Stimulated activated CD8-positive, alpha-beta memory T cell treated with anti-CD3 and anti-CD28 coated beads, Interleukin-4, amount 100 ng/mL, for 48 hours (primary cell): Measurements from ENCODE around the gene EHD2.
"Not testable (repeated sequence)": the region's sequence is repeated elsewhere in the genome, so short reads cannot be mapped to it uniquely, and the experiment has no call there.

Experiments used
- DNase-seq: peaks from one replicate; pipeline ENCODE4 v3.0.0-alpha.2; 2020

Gene EHD2

DNA sequence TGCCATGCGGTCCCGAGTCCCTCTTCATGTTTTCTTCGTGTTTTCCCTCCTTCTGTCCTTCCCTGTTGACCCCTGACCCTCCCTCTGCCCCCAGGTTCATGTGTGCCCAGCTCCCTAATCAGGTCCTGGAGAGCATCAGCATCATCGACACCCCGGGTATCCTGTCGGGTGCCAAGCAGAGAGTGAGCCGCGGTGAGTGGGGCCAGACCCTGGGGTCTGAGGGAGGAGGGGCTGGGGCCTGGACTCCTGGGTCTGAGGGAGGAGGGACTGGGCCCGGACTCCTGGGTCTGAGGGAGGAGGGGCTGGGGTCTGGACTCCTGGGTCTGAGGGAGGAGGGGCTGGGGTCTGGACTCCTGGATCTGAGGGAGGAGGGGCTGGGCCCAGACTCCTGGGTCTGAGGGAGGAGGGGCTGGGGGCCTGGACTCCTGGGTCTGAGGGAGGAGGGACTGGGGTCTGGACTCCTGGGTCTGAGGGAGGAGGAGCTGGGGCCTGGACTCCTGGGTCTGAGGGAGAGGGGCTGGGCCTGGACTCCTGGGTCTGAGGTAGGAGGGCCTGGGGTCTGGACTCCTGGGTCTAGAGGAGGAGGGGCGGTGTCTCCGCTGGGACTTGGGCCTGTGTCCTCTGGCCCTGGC is 5.3 kb downstream of the EHD2 start:
- not testable (repeated sequence) for DNase-seq

GRCh38 chr19:47719047-47719859 is 6.0 kb downstream of the EHD2 start:
- no peak for DNase-seq

DNA sequence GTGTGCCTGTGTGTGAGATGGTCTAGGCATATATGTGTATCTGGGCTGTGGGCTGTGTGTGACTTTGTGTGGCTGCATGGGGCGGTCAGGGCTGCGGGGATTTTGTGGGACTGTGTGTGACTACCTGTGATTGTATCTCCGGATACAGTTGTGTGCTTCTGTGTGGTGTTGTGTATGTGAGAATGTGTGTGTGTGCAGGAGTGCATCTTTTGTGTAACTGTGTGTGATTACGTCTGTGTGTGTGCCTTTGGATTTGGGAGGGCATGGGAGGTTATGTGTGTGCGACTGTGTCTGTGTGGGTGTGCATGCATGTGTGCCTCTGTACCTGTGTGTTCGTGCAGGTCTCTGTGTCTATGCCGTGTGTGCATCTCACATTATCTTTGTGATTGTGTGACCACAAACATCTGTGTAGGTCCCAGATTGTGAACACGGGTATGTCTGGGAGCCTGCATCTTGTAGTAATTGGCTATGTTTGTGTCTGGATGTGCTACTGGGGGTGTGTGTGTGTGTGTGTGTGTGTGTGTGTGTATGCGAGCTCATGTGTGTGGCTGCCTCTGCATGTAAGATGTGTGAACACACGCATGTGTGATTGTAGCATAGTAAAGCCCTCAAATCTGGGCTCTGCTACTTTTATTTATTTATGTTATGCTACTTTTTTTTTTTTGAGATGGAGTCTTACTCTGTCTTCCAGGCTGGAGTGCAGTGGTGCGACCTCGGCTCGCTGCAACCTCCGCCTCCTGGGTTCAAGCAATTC is 7.6 kb downstream of the EHD2 start:
- no peak for DNase-seq

DNA sequence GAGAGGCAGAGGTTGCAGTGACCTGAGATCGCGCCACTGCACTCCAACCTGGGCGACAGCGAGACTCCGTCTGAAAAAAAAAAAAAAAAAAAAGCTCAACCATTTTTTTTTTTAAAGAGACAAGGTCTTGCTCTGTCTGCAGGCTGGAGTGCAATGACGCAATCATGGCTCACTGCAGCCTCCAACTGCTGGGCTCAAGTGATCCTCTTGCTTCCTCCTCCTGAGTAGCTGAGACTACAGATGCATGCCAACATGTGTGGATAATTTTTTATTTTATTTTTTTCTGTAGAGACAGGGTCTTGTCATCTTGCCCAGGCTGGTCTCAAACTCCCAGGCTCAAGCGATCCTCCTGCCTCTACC is 10.3 kb downstream of the EHD2 start:
- DNase-seq, result peak; percentile 47

DNA sequence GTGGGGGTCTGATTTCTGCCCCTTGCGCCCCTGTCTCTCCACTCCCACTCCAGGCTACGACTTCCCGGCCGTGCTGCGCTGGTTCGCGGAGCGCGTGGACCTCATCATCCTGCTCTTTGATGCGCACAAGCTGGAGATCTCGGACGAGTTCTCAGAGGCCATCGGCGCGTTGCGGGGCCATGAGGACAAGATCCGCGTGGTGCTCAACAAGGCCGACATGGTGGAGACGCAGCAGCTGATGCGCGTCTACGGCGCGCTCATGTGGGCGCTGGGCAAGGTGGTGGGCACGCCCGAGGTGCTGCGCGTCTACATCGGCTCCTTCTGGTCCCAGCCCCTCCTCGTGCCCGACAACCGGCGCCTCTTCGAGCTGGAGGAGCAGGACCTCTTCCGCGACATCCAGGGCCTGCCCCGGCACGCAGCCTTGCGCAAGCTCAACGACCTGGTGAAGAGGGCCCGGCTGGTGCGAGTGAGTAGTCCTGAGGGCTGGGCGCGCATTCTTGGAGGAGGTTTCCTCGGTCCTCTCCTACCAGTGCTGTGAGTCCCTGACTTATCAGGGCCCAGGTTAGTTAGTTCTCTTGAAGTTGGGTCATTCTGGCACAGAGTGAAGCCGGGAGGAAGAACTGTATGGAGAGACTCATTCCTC is 12.7 kb downstream of the EHD2 start:
- DNase-seq, result no peak

- no peak for DNase-seq
Observed at GRCh38 chr19:47726467-47726866, 13.2 kb downstream of the EHD2 start.

GRCh38 chr19:47728295-47728694 is 15.1 kb downstream of the EHD2 start:
- not testable (repeated sequence) for DNase-seq

DNA sequence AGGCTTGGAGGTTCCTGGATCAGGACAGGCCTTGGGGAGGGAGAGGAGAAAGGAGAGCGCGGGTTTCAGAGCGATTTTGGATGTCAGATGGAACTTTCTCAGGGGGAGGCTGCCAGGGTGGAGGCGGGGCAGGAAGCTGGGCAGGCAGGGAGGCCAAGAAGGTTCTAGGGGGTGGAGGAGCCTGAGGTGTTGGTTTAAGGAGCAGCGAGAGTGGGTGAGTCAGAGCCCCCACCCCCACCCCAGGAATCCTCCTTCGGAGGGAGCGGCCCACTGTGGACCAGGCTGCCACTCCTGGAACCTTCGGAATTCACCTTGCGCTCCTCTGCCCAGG is 16.2 kb downstream of the EHD2 start:
- peak; percentile 47 for DNase-seq

DNA sequence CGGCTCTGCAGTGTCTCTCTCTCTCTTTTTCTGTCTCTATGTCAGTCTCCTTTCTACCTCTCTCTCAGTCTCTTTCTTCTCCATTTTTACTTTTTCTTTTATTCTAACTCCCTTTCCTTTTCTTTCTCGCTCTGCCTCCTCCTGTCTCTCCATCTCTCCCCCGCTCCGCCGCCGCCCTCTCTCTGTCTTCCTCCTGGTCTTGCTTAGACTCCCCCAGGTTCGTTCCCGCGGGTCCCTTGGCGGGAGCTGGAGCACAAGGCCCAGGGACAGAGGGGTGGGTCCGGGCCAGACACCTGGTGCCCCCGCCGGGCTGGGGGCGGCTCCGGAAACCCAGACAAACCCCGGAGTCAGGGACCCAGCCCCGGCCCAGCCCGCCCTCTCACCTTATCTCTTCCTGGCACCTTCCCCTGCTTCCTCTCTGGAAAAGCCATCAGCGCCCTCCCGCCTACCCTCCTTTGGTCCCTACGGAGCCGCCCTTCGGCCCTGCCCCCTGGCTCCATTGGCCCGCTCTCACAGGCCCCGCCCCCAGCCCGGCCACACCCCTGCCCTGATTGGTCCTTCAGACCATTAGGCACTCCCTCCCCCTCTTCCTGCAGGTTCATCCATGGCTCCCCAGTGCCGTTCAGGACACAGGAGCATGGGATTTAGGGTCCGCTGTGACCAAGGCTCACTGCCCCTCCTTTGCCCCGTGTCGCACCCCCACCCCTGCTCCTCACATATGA is 16.7 kb downstream of the EHD2 start:
- peak; percentile 85 for DNase-seq

GRCh38 chr19:47730521-47730889 is 17.3 kb downstream of the EHD2 start:
- DNase-seq, result no peak

- no peak for DNase-seq
Observed at GRCh38 chr19:47730910-47731309, 17.7 kb downstream of the EHD2 start.

- DNase-seq, result no peak
Observed at GRCh38 chr19:47735131-47735530, 21.9 kb downstream of the EHD2 start.

GRCh38 chr19:47740866-47741519 is 27.8 kb downstream of the EHD2 start:
- DNase-seq, result no peak

DNA sequence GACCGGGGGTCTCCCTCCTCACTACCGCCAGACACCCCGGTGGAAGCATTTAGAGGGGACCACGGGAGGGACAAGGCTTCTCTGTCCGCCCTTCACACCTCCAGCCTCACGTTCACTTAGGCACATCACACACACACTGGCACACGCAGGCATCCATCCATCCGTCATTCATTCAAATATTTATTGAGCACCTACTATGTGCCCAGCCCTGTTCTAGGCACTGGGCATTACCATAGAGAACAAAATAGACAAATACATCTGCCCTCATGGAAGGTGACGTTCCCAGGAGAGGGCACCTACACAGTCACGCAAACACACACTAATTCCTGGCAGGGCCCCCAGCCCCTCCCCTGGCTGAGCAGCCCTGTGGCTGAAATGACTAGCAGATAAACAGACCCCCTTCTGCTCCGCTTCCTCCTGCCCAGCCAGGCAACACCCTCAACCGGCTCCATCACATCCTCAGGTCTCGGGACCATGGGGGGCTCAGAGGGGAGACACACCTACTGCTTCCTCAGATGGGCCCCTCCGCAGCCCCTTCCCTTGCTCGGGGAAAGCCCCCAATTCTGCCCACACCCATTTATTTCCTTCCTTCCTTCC is 28.4 kb downstream of the EHD2 start:
- DNase-seq, result no peak

DNA sequence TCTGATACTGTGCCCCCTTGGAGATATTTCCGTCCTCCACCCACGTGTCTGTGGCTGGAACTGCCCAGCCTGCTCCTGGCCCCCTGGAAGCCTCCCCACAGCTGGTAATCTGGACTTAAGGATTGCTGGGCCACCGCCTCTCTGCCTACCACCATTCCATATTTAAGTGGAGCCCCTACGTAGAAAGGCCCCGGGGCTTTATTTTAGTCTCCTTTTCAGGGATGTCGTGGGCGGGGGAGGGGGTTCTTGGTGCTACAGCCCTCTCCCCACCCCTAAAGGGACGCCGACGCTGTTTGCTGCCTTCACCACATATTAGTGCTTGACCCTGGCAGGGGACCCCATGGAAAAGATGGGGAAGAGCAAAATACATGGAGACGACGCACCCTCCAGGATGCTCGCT is 29.4 kb downstream of the EHD2 start:
- DNase-seq, result no peak

DNA sequence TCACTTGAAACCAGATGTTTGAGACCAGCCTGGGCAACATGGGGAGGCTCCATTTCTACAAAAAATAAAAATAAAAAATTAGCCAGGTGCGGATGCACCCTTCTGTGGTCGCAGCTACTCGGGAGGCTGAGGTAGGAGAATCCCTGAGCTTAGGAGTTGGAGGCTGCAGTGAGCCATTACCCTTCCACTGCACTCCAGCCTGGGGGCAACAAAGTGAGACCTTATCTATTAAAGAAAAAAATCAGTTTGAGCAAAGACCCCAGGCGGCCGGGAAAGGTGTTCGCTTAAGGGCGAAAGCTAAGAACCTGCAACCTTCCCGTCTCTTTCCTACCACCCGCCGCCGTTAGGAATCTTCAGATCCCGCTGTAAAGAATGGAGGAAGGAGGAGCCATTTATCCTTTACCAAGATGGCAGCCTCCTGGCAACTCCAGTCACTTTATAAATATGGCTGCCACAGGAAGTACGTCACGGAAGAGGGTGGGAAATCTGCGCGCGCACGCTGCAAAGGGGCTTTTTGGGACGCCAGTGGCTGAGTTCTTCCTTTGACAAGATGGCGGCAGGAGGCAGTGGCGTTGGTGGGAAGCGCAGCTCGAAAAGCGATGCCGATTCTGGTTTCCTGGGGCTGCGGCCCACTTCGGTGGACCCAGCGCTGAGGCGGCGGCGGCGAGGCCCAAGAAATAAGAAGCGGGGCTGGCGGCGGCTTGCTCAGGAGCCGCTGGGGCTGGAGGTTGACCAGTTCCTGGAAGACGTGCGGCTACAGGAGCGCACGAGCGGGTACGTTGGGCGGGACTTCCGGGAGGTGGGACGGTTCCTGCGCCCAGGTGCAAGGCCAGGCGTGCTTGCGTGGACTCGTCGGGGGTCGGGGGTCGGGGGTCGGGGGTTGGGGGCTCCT is 32.0 kb downstream of the EHD2 start, which contains the start of gene NOP53:
Gene NOP53, plus strand, starts transcription at position 537 of the 892 bp plus-strand sequence. Its CDS starts 14 bp downstream, at position 551.
- DNase-seq, result peak; percentile 98

DNA sequence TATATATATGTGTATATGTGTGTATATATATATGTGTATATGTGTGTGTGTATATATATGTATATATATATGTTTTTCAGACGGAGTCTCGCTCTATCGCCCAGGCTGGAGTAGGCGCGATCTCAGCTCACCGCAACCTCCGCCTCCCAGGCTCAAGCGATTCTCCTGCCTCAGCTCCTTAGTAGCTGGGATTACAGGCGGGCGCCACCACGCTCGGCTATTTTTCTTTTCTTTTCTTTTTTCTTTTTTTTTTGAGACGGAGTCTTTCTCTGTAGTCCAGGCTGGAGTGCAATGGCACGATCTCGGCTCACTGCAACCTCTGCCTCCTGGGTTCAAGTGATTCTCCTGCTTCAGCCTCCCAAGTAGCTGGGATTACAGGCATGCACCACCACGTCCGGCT is 32.9 kb downstream of the EHD2 start:
- DNase-seq, result not testable (repeated sequence)

- DNase-seq, result no peak
Observed at GRCh38 chr19:47749326-47749725, 36.1 kb downstream of the EHD2 start.

- no peak for DNase-seq
Observed at GRCh38 chr19:47750752-47751151, 37.5 kb downstream of the EHD2 start.

DNA sequence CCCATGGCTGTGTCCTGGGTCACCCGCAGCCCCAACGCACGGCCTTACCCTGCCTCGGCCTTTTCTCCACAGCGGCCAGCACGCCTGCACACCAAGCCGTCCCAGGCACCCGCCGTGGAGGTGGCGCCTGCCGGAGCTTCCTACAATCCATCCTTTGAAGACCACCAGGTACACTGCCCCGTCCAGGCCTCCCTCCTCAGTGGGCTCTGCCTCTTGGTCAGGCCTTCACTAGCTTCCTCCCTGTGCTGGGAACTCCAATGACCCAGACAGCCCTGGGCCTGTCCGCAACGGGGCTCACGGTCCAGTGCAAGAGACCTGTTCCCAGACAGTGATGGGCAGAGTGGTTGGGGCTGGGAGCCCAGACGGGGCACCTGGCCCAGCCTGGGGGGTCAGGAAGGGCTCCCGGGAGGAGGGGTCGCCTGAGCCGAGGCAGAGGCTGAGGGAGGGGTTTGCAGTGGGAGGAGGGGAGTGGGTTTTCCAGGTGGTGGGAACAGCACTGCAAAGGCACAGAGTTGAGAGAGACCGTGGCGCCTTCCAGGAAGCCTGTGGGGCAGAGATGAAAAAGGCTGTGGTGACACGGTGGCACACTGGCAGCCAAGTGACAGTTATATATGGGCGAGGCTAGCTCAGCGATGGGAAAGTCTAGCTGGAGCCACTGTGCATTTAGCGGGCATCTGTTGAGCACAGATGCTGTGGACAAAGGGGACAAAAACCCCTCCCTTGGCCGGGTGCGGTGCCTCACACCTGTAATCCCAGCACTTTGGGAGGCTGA is 39.4 kb downstream of the EHD2 start:
- no peak for DNase-seq
